Measurements from ENCODE around the gene OTOS. TPM values are rescaled to one million over a fixed set of nuclear protein-coding genes. Genes with fewer than 3 reads are reported as not detected.

OTOS gene
- total RNA-seq, 1 donor from 2014 or later: not detected

GRCh38 chr2:240123821-240124650, 16.4 kb downstream of the OTOS start:
- DNase-seq (ENCODE audit: low spot score) (peak; percentile 11), ATAC-seq (no peak)

- DNase-seq (ENCODE audit: low spot score): no peak
- ATAC-seq: no peak
Measured at GRCh38 chr2:240121675-240122074, 18.8 kb downstream of the OTOS start.

GRCh38 chr2:240121190-240121589, 19.3 kb downstream of the OTOS start:
- no peak for ATAC-seq
- DNase-seq (ENCODE audit: low spot score): no peak

DNA sequence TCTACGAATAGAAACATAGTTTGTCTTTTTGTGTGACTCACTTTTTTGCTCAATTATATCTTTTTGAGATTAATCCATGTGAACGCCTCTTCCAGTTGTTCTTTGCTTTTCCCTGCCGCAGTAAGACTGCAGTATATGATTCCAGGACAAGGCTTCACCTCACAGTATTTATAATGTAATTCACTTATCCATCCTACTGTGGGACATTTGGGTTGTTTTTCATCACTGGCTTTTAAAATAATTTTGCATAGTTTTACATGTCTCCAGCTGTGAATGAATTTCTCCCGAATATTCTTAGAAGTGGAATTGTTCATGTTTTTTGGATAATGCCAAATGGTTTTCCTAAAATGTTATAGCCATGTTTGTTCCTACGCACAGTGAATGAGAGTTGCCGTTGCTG, 26.2 kb downstream of the OTOS start:
- no peak for ATAC-seq
- DNase-seq (ENCODE audit: low spot score): no peak

DNA sequence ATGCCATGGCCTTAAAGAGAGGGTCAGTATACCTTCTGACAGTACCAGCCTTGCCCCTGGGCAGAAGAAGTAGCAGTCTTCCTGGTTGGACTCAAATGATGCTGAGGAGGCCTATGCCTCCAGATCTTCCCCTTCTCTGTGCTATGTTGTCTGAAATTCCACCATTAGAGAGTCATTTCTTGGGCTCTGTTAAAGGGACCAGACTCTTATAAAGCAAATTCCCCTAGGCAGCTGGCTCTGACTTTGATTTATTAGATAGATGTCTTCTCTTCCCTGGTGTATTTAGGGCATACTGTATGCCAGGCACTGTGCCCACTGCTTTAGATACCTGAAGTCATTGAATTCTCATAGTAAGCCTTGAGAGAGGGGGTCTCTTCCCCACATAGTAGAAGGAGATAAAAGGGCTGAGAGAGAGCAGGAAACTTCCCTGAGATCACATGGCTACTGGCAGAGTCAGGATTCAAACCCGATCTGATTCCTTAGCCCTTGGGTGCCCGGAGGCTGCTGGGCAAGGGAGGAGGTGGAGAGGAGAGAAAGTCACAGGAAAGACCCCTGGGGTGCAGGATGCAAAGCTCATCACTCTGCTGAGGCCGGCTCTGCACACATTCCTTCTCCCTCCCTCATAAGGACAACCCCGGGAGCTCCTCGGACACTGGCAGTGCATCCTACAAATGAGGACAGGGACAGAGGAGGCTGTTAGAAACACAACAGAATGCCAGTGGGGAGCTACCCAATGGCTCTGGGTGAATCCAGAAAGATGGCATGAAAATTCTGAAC, 27.4 kb downstream of the OTOS start:
- no peak for ATAC-seq

DNA sequence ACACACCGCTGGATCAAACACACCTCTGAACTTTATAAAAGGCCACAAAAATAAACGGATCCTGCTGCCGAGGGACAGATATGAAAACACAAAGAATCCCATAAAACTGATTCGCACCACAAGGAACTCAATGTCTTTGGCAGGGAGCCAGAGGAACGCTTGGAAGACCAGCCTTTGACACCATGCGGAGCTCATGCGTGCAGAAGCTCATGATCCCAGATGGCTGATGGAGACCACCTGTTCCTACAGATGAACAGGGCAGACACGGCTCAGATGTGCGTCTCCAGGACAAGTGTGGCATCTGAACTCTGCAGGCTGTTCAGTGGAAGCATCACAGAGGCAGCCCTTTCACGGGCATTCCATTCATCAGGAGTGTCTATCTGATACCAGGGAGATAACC, 29.2 kb downstream of the OTOS start:
- DNase-seq (ENCODE audit: low spot score) (no peak), ATAC-seq (no peak)

More for the DNA sequence above, 27.4 kb downstream of the OTOS start:
- DNase-seq (ENCODE audit: low spot score): no peak

DNA sequence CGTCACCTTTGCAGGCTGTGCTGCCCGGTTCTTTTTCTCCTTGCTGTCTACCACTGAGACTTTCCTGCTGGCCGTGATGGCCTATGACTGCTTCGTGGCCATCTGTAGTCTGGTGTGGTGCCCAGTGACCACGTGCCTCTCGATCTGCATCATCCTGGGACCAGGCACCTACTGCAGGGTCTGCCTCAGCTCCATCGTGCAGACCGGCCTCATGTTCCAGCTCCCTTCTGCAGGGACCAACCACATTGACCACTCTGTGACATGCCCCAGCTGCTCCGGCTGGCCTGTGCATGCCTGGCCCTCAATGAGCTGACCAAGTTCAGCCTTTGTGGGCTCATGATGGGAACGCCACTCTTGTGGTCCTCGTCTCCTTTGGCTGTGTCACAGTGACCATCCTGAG, 31.1 kb downstream of the OTOS start:
- no peak for DNase-seq (ENCODE audit: low spot score)
- ATAC-seq: no peak

DNA sequence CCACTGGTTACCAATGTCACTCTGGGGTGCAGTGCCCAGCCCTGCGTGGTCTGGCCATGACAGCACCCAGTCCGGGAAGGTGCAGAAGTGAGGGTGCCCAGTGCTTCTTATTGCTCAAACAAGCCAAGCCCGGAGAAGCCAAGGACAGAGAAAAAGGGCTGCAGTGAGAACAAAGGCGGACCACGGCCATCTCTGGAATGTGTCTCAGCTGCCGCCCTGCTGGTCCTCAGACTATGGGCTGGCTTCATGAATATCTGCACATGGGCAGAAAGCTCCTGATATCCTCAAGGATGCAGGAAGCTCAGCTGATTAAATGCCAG, 33.0 kb downstream of the OTOS start:
- DNase-seq (ENCODE audit: low spot score): no peak
- ATAC-seq: no peak

DNA sequence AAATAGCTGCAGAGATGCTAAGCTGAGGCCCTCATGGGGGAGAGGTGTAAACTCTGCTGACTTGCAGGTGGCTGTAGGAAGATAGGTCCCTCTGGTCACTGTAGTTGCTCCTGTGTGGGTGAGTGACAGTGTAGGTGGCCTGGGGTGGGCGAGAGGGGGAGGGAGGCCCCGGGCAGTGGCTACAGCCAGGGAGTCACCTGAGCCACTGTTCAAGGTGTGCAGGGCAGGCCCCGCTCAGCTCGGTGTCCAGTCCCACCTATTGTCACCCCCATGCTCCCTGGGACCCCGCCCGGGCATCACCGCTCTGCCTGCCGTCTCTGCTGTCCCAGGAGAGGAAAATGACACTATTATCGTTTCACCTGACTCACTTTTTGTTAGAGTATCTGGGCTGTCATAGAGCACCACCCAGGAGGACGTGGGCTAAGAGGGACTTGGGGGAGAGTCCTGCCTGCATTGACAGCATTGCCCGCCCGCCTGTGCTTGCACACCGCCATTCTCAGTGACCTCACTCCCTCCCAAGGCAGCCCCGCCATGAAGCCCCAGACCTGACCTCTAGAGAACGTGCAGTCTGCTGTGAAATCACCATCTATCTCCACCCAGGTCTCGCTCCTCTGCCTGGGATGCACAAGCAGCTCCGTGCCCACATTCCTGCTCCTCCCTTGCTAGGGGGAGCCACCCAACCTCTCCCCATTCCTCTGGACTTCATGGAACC, 33.5 kb downstream of the OTOS start:
- no peak for DNase-seq (ENCODE audit: low spot score)
- no peak for ATAC-seq

DNA sequence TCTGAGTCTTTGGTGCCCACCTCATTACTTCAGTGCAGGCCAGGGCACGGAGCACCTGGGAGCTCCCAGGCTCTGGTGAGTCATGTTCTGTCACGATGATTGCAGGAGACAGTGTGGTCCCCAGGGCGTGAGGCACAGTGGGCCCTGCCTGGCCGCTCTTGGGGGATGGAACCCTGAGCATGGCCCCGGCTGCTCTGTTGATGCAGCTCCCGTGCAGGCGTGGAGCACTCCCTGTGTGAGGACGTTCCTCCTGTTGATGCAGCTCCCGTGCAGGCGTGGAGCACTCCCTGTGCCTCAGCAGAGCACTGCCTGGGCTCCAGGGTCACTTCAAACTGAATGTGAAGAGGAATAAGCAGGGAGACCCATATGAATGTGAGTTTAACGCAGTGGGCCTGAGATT, 34.5 kb downstream of the OTOS start:
- ATAC-seq (no peak), DNase-seq (ENCODE audit: low spot score) (no peak)

DNA sequence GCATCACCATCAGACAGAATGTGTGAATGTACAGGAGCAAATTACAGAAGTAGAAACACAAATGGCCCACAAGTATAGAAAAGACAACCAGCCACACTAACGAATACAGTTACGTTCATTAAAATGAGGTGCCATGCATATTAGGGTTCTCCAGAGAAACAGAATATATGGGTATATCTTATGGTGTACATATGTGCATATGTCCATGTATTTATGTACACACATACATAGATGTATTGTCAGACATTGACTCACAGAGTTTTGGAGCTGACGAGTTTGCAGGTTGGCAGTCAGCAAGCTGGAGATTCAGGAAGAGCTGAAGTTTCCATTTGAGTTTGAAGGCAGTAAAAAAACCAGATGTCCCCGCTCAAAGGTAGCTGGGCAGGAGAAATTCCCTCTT, 37.3 kb downstream of the OTOS start:
- no peak for ATAC-seq
- no peak for DNase-seq (ENCODE audit: low spot score)

DNA sequence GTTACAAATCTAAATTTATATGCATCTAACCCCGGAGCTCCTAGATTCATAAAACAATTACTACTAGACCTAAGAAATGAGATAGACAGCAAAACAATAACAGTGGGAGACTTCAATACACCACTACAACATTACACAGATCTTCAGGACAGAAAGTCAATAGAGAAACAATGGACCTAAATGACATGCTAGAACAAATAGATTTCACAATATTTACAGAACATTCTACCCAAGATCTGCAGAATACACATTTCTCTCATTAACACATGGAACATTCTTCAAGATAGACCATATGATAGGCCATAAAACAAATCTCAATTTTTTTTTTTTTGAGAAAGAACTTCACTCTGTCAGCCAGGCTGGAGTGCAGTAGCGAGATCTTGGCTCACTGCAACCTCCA, 42.1 kb downstream of the OTOS start:
- DNase-seq (ENCODE audit: low spot score) (no peak), ATAC-seq (peak; percentile 18)

DNA sequence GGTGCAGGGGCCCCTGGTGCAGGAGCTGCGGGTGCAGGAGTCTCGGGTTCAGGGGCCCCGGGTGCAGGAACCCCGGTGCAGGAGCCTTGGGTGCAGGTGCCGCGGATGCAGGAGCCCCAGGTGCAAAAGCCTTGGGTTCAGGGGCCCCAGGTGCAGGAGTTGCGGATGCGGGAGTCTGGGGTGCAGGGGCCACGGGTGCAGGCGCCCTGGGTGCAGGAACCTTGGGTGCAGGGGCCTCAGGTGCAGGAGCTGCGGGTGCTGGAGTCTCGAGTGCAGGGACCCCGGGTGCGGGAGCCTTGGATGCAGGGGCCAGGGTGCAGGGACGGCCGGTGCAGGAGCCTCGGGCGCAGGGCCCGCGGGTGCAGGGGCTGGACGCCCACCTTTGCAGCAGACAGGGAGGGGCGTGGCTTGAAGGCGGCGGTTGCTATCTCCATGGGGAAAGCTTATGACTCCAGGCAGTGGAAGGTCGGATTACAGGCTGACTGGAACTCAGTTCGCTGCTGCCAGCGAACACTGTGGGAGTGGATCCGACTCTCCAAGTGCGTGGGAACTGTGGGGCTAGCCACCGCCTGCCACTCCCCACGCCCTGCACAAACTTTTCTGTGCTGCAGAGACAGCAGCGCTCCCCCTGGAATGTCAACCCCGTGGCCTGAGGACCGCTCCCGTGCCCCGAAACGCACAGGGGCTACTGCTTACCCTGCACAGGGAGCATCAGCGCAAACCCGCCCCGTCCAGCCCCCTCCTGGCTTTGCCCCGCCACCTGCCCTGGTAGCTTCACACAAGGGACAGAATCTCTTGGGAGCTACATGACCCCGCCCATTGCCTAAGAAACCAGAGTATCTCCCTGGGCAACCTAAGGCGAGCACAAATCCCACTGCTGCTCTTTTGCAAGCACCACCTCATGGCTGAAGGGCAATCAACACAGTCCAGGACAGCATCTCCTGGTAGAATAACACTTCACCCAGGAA, 44.6 kb downstream of the OTOS start:
- no peak for DNase-seq (ENCODE audit: low spot score)
- ATAC-seq: no peak

DNA sequence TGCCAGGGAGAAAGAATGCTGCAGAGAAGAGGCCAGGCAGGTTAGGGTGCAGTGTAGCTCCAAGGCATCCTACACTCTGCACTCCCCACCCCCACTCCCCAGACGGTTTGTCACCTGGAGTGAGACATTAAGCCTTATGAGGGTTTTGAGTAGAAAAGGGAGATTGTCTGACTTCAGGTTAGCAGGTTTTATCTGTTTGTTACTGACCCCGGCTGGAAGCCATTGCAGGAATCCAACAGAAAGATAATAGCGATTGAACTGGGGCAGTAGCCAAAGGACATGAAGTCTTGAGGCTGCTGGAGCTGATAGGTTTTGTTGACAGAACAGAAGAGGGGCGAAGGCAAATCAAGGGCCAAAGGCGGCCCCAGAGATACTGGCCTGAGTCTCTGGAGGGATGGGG, 51.2 kb downstream of the OTOS start:
- ATAC-seq: no peak
- no peak for DNase-seq (ENCODE audit: low spot score)

Other genes with a start within 250 kb of the OTOS start
- 126 TPM for gene NDUFA10, start 115.3 kb downstream of the OTOS start, total RNA-seq
- gene OR6B2, start 110.2 kb downstream of the OTOS start, total RNA-seq: not detected
- gene OR6B3, start 87.1 kb downstream of the OTOS start, total RNA-seq: not detected
- 39.3 TPM for gene COPS9, start 4.4 kb downstream of the OTOS start, total RNA-seq